ENCODE results near the gene PGAP3.

PGAP3 gene

GRCh38 chr17:39696731-39697130 is 8.9 kb upstream of the PGAP3 start:
- DNase-seq (ENCODE audit: low read depth), result no peak

- DNase-seq (ENCODE audit: low read depth), result no peak
Observed at GRCh38 chr17:39695089-39695474, 7.2 kb upstream of the PGAP3 start.

- no peak for DNase-seq (ENCODE audit: low read depth)
Observed at GRCh38 chr17:39694593-39694992, 6.7 kb upstream of the PGAP3 start.

GRCh38 chr17:39688945-39689344 is 1.1 kb upstream of the PGAP3 start:
- no peak for DNase-seq (ENCODE audit: low read depth)

GRCh38 chr17:39688475-39688835 is 598 bp upstream of the PGAP3 start:
- DNase-seq (ENCODE audit: low read depth), result no peak

- no peak for DNase-seq (ENCODE audit: low read depth)
Observed at GRCh38 chr17:39687101-39687545, 734 bp downstream of the PGAP3 start.

- no peak for DNase-seq (ENCODE audit: low read depth)
Observed at GRCh38 chr17:39684369-39685192, 3.3 kb downstream of the PGAP3 start.

GRCh38 chr17:39683295-39683939 is 4.4 kb downstream of the PGAP3 start:
- no peak for DNase-seq (ENCODE audit: low read depth)

- no peak for DNase-seq (ENCODE audit: low read depth)
Observed at GRCh38 chr17:39679521-39680192, 8.2 kb downstream of the PGAP3 start.

- DNase-seq (ENCODE audit: low read depth), result no peak
Observed at GRCh38 chr17:39678340-39679116, 9.3 kb downstream of the PGAP3 start.

- DNase-seq (ENCODE audit: low read depth), result no peak
Observed at GRCh38 chr17:39677542-39678339, 10.1 kb downstream of the PGAP3 start.

- DNase-seq (ENCODE audit: low read depth), result no peak
Observed at GRCh38 chr17:39677072-39677471, 10.8 kb downstream of the PGAP3 start.

GRCh38 chr17:39676198-39676819 is 11.5 kb downstream of the PGAP3 start:
- DNase-seq (ENCODE audit: low read depth), result no peak

GRCh38 chr17:39675390-39676082 is 12.3 kb downstream of the PGAP3 start:
- DNase-seq (ENCODE audit: low read depth), result no peak

GRCh38 chr17:39674702-39675389 is 13.0 kb downstream of the PGAP3 start:
- no peak for DNase-seq (ENCODE audit: low read depth)

- no peak for DNase-seq (ENCODE audit: low read depth)
Observed at GRCh38 chr17:39674179-39674578, 13.7 kb downstream of the PGAP3 start.

GRCh38 chr17:39673335-39674081 is 14.3 kb downstream of the PGAP3 start:
- DNase-seq (ENCODE audit: low read depth), result no peak

- DNase-seq (ENCODE audit: low read depth), result no peak
Observed at GRCh38 chr17:39672522-39673334, 15.1 kb downstream of the PGAP3 start.

All from stimulated activated CD8-positive, alpha-beta memory T cell treated with anti-CD3 and anti-CD28 coated beads, Interleukin-7, amount 100 ng/mL, for 24 hours (primary cell).